ENCODE results near the gene ZBTB17. TPM values are rescaled to one million over a fixed set of nuclear protein-coding genes. Genes with fewer than 3 reads are reported as not detected.
"Not testable (repeated sequence)": the region's sequence is repeated elsewhere in the genome, so short reads cannot be mapped to it uniquely, and the experiment has no call there.

The ZBTB17 gene
- total and polyA plus RNA-seq, 2 experiments from 2014 or later: 21.9 to 26.6 TPM

- Histone ChIP-seq H3K4me2 (no peak overlapping the region), H3K27me3 (ENCODE audit: insufficient read depth) (no peaks in the 10 kb centered on the region), H3K36me3 (ENCODE audit: insufficient read depth) (peaks cover 6% of the 10 kb centered on the region), H3K9me2 (ENCODE audit: insufficient read depth) (no peaks in the 10 kb centered on the region), H3K4me3 (no peak overlapping the region), H2AFZ (no peak overlapping the region), H3K27ac (ENCODE audit: low read depth) (peak overlapping the region; percentile 34; the same call in 1 of the 2 replicates), H4K20me1 (replicated peaks; ENCODE audit: insufficient read depth) (no peaks in the 10 kb centered on the region; the same call in 1 of the 2 replicates), H3K79me2 (replicated peaks; ENCODE audit: insufficient read depth) (0 out of 2 replicates have a peak, but pooled peaks cover 3% of the 10 kb centered on the region), H3K4me1 (ENCODE audit: insufficient read depth) (no peaks in the 10 kb centered on the region), H3F3A (replicated peaks; ENCODE audit: low read depth) (no peaks in the 10 kb centered on the region)
- Mint-ChIP-seq H3K4me1 (no peaks in the 10 kb centered on the region), H3K27ac (no peak overlapping the region), H3K4me3 (no peak overlapping the region), H3K36me3 (ENCODE audit: low read depth) (peaks cover 53% of the 10 kb centered on the region), H3K9me3 (no peaks in the 10 kb centered on the region), H3K27me3 (ENCODE audit: insufficient read depth, low read depth, poor library complexity) (peaks cover 3% of the 10 kb centered on the region)
- TF ChIP-seq ZNF331 (CRISPR knock-in tag; IDR thresholded peaks at IDR 0.05; ENCODE audit: low read depth) (no peak), POLR2AphosphoS5 (IDR thresholded peaks at IDR 0.05; ENCODE audit: low read depth) (no peak), NANOG (IDR thresholded peaks at IDR 0.05; ENCODE audit: borderline replicate concordance) (no peak), ZNF462 (CRISPR knock-in tag; IDR thresholded peaks at IDR 0.05) (no peak), STAT1 (IDR thresholded peaks at IDR 0.05; ENCODE audit: unreplicated experiment) (no peak), ZNF114 (CRISPR knock-in tag; IDR thresholded peaks at IDR 0.05) (no peak), ETS1 (IDR thresholded peaks at IDR 0.05) (no peak), REST (IDR thresholded peaks at IDR 0.05; ENCODE audit: unreplicated experiment) (no peak), EZH2 (IDR thresholded peaks at IDR 0.05; ENCODE audit: low read depth, unreplicated experiment) (no peak), CTCF (conservative IDR thresholded peaks at IDR 0.05; ENCODE audit: low read depth in 2 of 2) (no peak)
- DNase-seq (ENCODE audit: low spot score) (no peak), ATAC-seq (no peak)
Observed at GRCh38 chr1:15915991-15916390, 59.9 kb downstream of the ZBTB17 start.

- H3K79me2 ChIP-seq (replicated peaks; ENCODE audit: insufficient read depth): peaks cover 12% of the 10 kb centered on the region; the same call in 1 of the 2 replicates
Observed at GRCh38 chr1:15913607-15914006, 62.3 kb downstream of the ZBTB17 start.

More at GRCh38 chr1:15913607-15914006, 62.3 kb downstream of the ZBTB17 start:
- H3K27ac Mint-ChIP-seq; H3K27me3 Mint-ChIP-seq (ENCODE audit: insufficient read depth, low read depth, poor library complexity); H2AFZ ChIP-seq; H4K20me1 ChIP-seq (replicated peaks; ENCODE audit: insufficient read depth); ATAC-seq; H3K9me2 ChIP-seq (ENCODE audit: insufficient read depth); H3K27me3 ChIP-seq (ENCODE audit: insufficient read depth); H3K36me3 ChIP-seq (ENCODE audit: insufficient read depth); H3K4me3 ChIP-seq; H3K4me3 Mint-ChIP-seq; H3K9me3 Mint-ChIP-seq; DNase-seq (ENCODE audit: low spot score); H3F3A ChIP-seq (replicated peaks; ENCODE audit: low read depth); H3K4me2 ChIP-seq; H3K4me1 Mint-ChIP-seq; H3K27ac ChIP-seq (ENCODE audit: low read depth); H3K4me1 ChIP-seq (ENCODE audit: insufficient read depth): not testable (repeated sequence)
- peaks cover 54% of the 10 kb centered on the region for H3K36me3 Mint-ChIP-seq (ENCODE audit: low read depth)

Measured in GM23338 (cell line).